IMR-90 (cell line): ENCODE data around the gene NR2C1. TPM values are rescaled to one million over a fixed set of nuclear protein-coding genes. Genes with fewer than 3 reads are reported as not detected.

ENCODE experiments used
- ATAC-seq: fragments of 200-7000 bp; cut with Tn5 transposase; 2 replicates; pipeline ENCODE4 v1.9.1; 2020; ENCODE audit warnings: low read depth, mild to moderate bottlenecking, moderate library complexity
- BruUV-seq: library from RNA; stranded (reverse); fragments of 400-500 nt; replicated peaks from 2 replicates; lab custom pipeline; 2021; lab: Mats Ljungman, UMichigan
- CTCF ChIA-PET: fragments of 300-600 bp; formaldehyde crosslinking; extraction: SDS; loops from one replicate; lab custom pipeline; 2021; ENCODE audit warnings: antibody characterized with exemption; lab: Yijun Ruan, JAX
- POLR2A ChIA-PET: fragments of 300-600 bp; sonication (Branson Sonifier 250); formaldehyde crosslinking; loops from one replicate; lab custom pipeline; 2022; ENCODE audit warnings: antibody characterized with exemption; ENCODE audit not compliant: unreplicated experiment; lab: Charles Lee
- DNase-seq: peaks from one replicate; pipeline ENCODE4 v3.0.0; 2013
- H2AFZ ChIP-seq: replicated peaks from 2 replicates; pipeline ENCODE3; 2013; ENCODE audit warnings: low read length, mild to moderate bottlenecking; ENCODE audit not compliant: poor library complexity
- H2AK5ac ChIP-seq: 2 replicates; pipeline ENCODE4 v1.6.1; 2013; ENCODE audit warnings: low read depth, low read length, inconsistent platforms
- H2AK9ac ChIP-seq: replicated peaks from 2 replicates; pipeline ENCODE3; 2013; ENCODE audit warnings: mild to moderate bottlenecking, low read depth, low read length, moderate library complexity; ENCODE audit not compliant: poor library complexity
- H2BK120ac ChIP-seq: 2 replicates; pipeline ENCODE4 v1.6.1; 2013; ENCODE audit warnings: low read depth, low read length, inconsistent platforms
- H2BK15ac ChIP-seq: 3 replicates; pipeline ENCODE4 v1.6.1; 2013; ENCODE audit warnings: low read depth, low read length, inconsistent platforms
- H2BK20ac ChIP-seq: 2 replicates; pipeline ENCODE4 v1.6.1; 2013; ENCODE audit warnings: low read depth, mild to moderate bottlenecking, inconsistent platforms, low read length, moderate library complexity
- H2BK5ac ChIP-seq: 2 replicates; pipeline ENCODE4 v1.6.1; 2013; ENCODE audit warnings: mild to moderate bottlenecking, low read depth, low read length, inconsistent platforms; ENCODE audit not compliant: poor library complexity, severe bottlenecking
- H3K14ac ChIP-seq: replicated peaks from 2 replicates; pipeline ENCODE4 v1.6.1; 2013; ENCODE audit warnings: low read depth, low read length, inconsistent platforms
- H3K18ac ChIP-seq: 2 replicates; pipeline ENCODE4 v1.6.1; 2013; ENCODE audit warnings: low read depth, low read length, control low read depth
- H3K23ac ChIP-seq: 2 replicates; pipeline ENCODE4 v1.6.1; 2013; ENCODE audit warnings: low read depth, low read length, inconsistent platforms
- H3K27ac ChIP-seq: 2 replicates; pipeline ENCODE4 v1.5.1; 2013; ENCODE audit warnings: mild to moderate bottlenecking, control low read depth, low read length; ENCODE audit not compliant: insufficient read depth
- H3K27me3 ChIP-seq: 2 replicates; pipeline ENCODE4 v1.6.1; 2013; ENCODE audit warnings: low read length; ENCODE audit not compliant: control insufficient read depth, insufficient read depth
- H3K36me3 ChIP-seq: 2 replicates; pipeline ENCODE4 v1.6.1; 2013; ENCODE audit warnings: low read length, mixed read lengths; ENCODE audit not compliant: control insufficient read depth, insufficient read depth
- H3K4ac ChIP-seq: 2 replicates; pipeline ENCODE4 v1.6.1; 2013; ENCODE audit warnings: low read depth, low read length, inconsistent platforms
- H3K4me1 ChIP-seq: 2 replicates; pipeline ENCODE4 v1.6.1; 2013; ENCODE audit warnings: low read length, mixed read lengths; ENCODE audit not compliant: control insufficient read depth, insufficient read depth
- H3K4me2 ChIP-seq: 2 replicates; pipeline ENCODE4 v1.6.1; 2013; ENCODE audit warnings: low read depth, mild to moderate bottlenecking, control low read depth, low read length, moderate library complexity
- H3K4me3 ChIP-seq: 2 replicates; pipeline ENCODE4 v1.5.1; 2013; ENCODE audit warnings: low read depth, mild to moderate bottlenecking, control low read depth, low read length, moderate library complexity; ENCODE audit not compliant: insufficient read depth
- H3K56ac ChIP-seq: 2 replicates; pipeline ENCODE4 v1.6.1; 2013; ENCODE audit warnings: low read length, inconsistent platforms; ENCODE audit not compliant: insufficient read depth; ENCODE audit errors: extremely low read depth
- H3K79me1 ChIP-seq, 2 experiments: 2 replicates each; pipeline ENCODE4 v1.6.1; 2013; ENCODE audit warnings: low read length in 2 of 2, inconsistent platforms in 1 of 2, low read depth in 1 of 2
- H3K9ac ChIP-seq: 2 replicates; pipeline ENCODE4 v1.6.1; 2013; ENCODE audit warnings: low read depth, low read length, control low read depth
- H3K9me1 ChIP-seq: 2 replicates; pipeline ENCODE4 v1.6.1; 2013; ENCODE audit warnings: low read length, inconsistent platforms; ENCODE audit not compliant: insufficient read depth
- H3K9me3 ChIP-seq: 2 replicates; pipeline ENCODE4 v1.6.1; 2013; ENCODE audit warnings: low read length; ENCODE audit not compliant: control insufficient read depth, insufficient read depth
- H4K20me1 ChIP-seq: 2 replicates; pipeline ENCODE4 v1.6.1; 2013; ENCODE audit warnings: low read length, inconsistent platforms; ENCODE audit not compliant: insufficient read depth
- H4K5ac ChIP-seq: 2 replicates; pipeline ENCODE4 v1.6.1; 2013; ENCODE audit warnings: mild to moderate bottlenecking, low read depth, low read length, control low read depth
- H4K8ac ChIP-seq, 2 experiments: 2 replicates each; pipeline ENCODE4 v1.6.1; 2013; ENCODE audit warnings: low read depth in 2 of 2, low read length in 2 of 2, control low read depth in 1 of 2, inconsistent platforms in 1 of 2
- H4K91ac ChIP-seq: 2 replicates; pipeline ENCODE4 v1.6.1; 2013; ENCODE audit warnings: low read depth, low read length, inconsistent platforms; ENCODE audit not compliant: insufficient read depth
- BHLHE40 ChIP-seq: fragments of 150-350 bp; IDR thresholded peaks from 2 replicates; pipeline ENCODE4 v1.6.1; 2016; ENCODE audit warnings: mild to moderate bottlenecking, low read depth, low read length
- CEBPB ChIP-seq: IDR thresholded peaks from 2 replicates; pipeline ENCODE4 v1.6.1; 2012; ENCODE audit warnings: low read depth, low read length, improper control_type of control experiment
- CTCF ChIP-seq: conservative IDR thresholded peaks from 2 replicates; pipeline ENCODE4 v1.5.1; 2012; ENCODE audit warnings: mild to moderate bottlenecking, low read depth, low read length, improper control_type of control experiment
- MAZ ChIP-seq: IDR thresholded peaks from 2 replicates; pipeline ENCODE4 v1.6.1; 2012; ENCODE audit warnings: low read depth, mild to moderate bottlenecking, low read length, improper control_type of control experiment, moderate library complexity, borderline replicate concordance
- MXI1 ChIP-seq: IDR thresholded peaks from 2 replicates; pipeline ENCODE4 v1.6.1; 2012; ENCODE audit warnings: low read depth, mild to moderate bottlenecking, low read length, moderate library complexity, borderline replicate concordance
- POLR2A ChIP-seq: IDR thresholded peaks from 2 replicates; pipeline ENCODE4 v1.6.1; 2012; ENCODE audit warnings: mild to moderate bottlenecking, low read depth, low read length
- RAD21 ChIP-seq: IDR thresholded peaks from 2 replicates; pipeline ENCODE4 v1.6.1; 2012; ENCODE audit warnings: low read length, improper control_type of control experiment
- RCOR1 ChIP-seq: IDR thresholded peaks from 2 replicates; pipeline ENCODE4 v1.6.1; 2012; ENCODE audit warnings: mild to moderate bottlenecking, low read length, improper control_type of control experiment; ENCODE audit not compliant: insufficient replicate concordance
- RFX5 ChIP-seq: IDR thresholded peaks from 2 replicates; pipeline ENCODE4 v1.8.0; 2012; ENCODE audit warnings: low read depth, mild to moderate bottlenecking, low read length, moderate library complexity
- SMC3 ChIP-seq: fragments of 150-350 bp; IDR thresholded peaks from 2 replicates; pipeline ENCODE4 v1.6.1; 2016; ENCODE audit warnings: low read depth, mild to moderate bottlenecking, antibody characterized with exemption, low read length, moderate library complexity
- USF2 ChIP-seq: fragments of 150-350 bp; IDR thresholded peaks from 2 replicates; pipeline ENCODE4 v1.6.1; 2017; ENCODE audit warnings: mild to moderate bottlenecking, antibody characterized with exemption, low read length, low read depth
- WGBS, 2 experiments: methylation state at CpG; one replicate each; pipeline versions ENCODE4 v1.1.5 to v1.1.7; 2013; ENCODE audit warnings: missing lambda C conversion rate in 2 of 2; ENCODE audit not compliant: insufficient read length in 1 of 2; ENCODE audit errors: extremely low coverage in 2 of 2; 5-methylcytosine and 5-hydroxymethylcytosine counted together
- dilution Hi-C: fragments of 300-500 bp; cut with HindIII; formaldehyde crosslinking; loops from one replicate; pipeline ENCODE4 v1.14.3; 2018; ENCODE audit warnings: low sequenced_read_pairs; ENCODE audit not compliant: unreplicated experiment
- in situ Hi-C: fragments of 300-500 bp; cut with MboI; formaldehyde crosslinking; loops from 3 replicates; pipeline ENCODE4 v1.14.3; 2019; ENCODE audit warnings: low sequenced_read_pairs, inconsistent platforms, mixed read lengths
- intact Hi-C: fragments of 100-400 bp; cut with micrococcal nuclease; formaldehyde crosslinking; loops from 2 replicates; pipeline ENCODE4 v1.10.0; 2022
- polyA plus RNA-seq, 3 experiments: library from polyadenylated mRNA; depleted of rRNA; stranded (reverse); fragments of >200 nt; gene quantifications; 2 replicates each; pipeline ENCODE4 v1.2.3, GENCODE V29; 2012; ENCODE audit warnings: low replicate concordance in 1 of 3
- total RNA-seq: library from RNA; depleted of rRNA; stranded (reverse); fragments of >200 nt; gene quantifications from 2 replicates; pipeline ENCODE4 v1.2.3, GENCODE V29; 2012
- TF ChIP-seq, protein P1 (sequence below): fragments of 150-350 bp; IDR thresholded peaks from 2 replicates; pipeline ENCODE4 v1.6.1; 2016; ENCODE audit warnings: low read depth, mild to moderate bottlenecking, low read length, moderate library complexity, borderline replicate concordance

NR2C1 gene
- total and polyA plus RNA-seq, 2 of the 4 experiments (the other 2 are of a cell fraction) = 12.7 to 14.1 TPM

DNA sequence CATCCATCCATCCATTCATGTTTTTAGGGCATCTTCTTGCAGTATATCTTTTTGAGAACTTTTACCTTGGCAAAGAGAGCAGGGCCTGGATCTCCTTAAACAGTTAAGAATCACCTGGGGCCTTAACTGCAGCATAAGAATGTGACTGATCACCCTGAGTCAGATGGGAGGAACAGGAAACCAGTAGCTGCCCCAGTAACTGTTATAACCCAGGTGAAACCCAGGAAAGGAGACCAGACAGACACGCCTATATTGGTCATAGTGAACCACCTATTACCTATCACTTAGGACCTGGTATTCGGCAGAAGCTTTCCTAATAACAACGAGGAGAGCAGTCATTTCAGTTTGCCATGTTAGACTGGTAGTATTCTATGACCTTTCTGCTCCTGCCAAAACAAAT is 43.4 kb upstream of the NR2C1 start:
- no peaks in the 10 kb centered on the region for H3K27me3 ChIP-seq
- 0 out of 2 replicates have a peak overlapping the region, but pooled peaks have one; percentile 7 for H3K14ac ChIP-seq
- H3K4me3 ChIP-seq = no peak overlapping the region
- peak overlapping the region; percentile 46; the same call in 1 of the 3 replicates for H2BK15ac ChIP-seq
- H2AK5ac ChIP-seq = peak overlapping the region; percentile 30; the same call in 1 of the 2 replicates
- peak overlapping the region; percentile 49 for H4K5ac ChIP-seq
- H3K9me3 ChIP-seq = no peaks in the 10 kb centered on the region
- H3K27ac ChIP-seq = no peak overlapping the region
- intact Hi-C loops = loop anchor here (1.0 to 5.0 kb wide), 3 partner anchors 101 to 356 kb away; partner anchors contain the start of genes FGD6, METAP2 and VEZT
- peak overlapping the region; percentile 16; the same call in 1 of the 2 replicates for H2BK120ac ChIP-seq
- peak overlapping the region; percentile 31 for H3K18ac ChIP-seq
- in situ Hi-C loops = loop anchor here (5.0 kb wide), 1 partner anchor 221 kb away; no protein-coding TSS in a partner anchor
- TF ChIP-seq CEBPB (no peak), USF2 (no peak), MAZ (no peak), SMC3 (no peak), BHLHE40 (no peak), POLR2A (no peak), RAD21 (no peak), CTCF (no peak), RFX5 (no peak), MXI1 (no peak), RCOR1 (no peak)
- TF ChIP-seq, protein P1, sequence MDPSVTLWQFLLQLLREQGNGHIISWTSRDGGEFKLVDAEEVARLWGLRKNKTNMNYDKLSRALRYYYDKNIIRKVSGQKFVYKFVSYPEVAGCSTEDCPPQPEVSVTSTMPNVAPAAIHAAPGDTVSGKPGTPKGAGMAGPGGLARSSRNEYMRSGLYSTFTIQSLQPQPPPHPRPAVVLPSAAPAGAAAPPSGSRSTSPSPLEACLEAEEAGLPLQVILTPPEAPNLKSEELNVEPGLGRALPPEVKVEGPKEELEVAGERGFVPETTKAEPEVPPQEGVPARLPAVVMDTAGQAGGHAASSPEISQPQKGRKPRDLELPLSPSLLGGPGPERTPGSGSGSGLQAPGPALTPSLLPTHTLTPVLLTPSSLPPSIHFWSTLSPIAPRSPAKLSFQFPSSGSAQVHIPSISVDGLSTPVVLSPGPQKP = no peak
- dilution Hi-C loops = no loop called here
- ChIA-PET CTCF (interaction anchor here (0.6 to 2.2 kb wide), 4 partner anchors 100 to 512 kb away, joined by 3 to 16 read pairs (median 8); partner anchors contain the start of genes FGD6 and VEZT), POLR2A (no interaction called here)
- no peak overlapping the region for H3K56ac ChIP-seq
- ATAC-seq = peak; percentile 22; the same call in 1 of the 2 replicates
- H3K9me1 ChIP-seq = no peaks in the 10 kb centered on the region
- H3K4ac ChIP-seq = no peak overlapping the region; the same call in 1 of the 2 replicates
- H2AFZ ChIP-seq = no peak overlapping the region
- peaks cover 15% of the 10 kb centered on the region for H3K4me1 ChIP-seq
- no CpG with 5 or more reads among the region's 3 CpGs for WGBS, 2 experiments
- H3K23ac ChIP-seq = no peak overlapping the region
- no peak overlapping the region for H2AK9ac ChIP-seq
- peak overlapping the region; percentile 4; the same call in 1 of the 2 replicates for H3K9ac ChIP-seq
- H3K36me3 ChIP-seq = peaks cover 2% of the 10 kb centered on the region; the same call in 1 of the 2 replicates
- no peaks in the 10 kb centered on the region; a peak in 1 of 4 replicates for H3K79me1 ChIP-seq
- no TSS peak for BruUV-seq
- H2BK5ac ChIP-seq = peak overlapping the region; percentile 49
- H2BK20ac ChIP-seq = peak overlapping the region; percentile 13; the same call in 1 of the 2 replicates
- H4K20me1 ChIP-seq = no peaks in the 10 kb centered on the region
- peak overlapping the region in 1 of 2 experiments; percentile 33; a peak in 2 of 4 replicates for H4K8ac ChIP-seq
- no peak for DNase-seq
- H3K4me2 ChIP-seq = no peak overlapping the region; the same call in 1 of the 2 replicates
- H4K91ac ChIP-seq = no peak overlapping the region
